HG02970 (cell line): ENCODE results near the gene ZNF727.
"Not testable (repeated sequence)": the region's sequence is repeated elsewhere in the genome, so short reads cannot be mapped to it uniquely, and the experiment has no call there.

Source experiments
- ATAC-seq: cut with Tn5 transposase; IDR thresholded peaks from one replicate; pipeline ENCODE4 v1.9.1; 2021; ENCODE audit warnings: mild to moderate bottlenecking, moderate library complexity, moderate number of reproducible peaks; ENCODE audit not compliant: unreplicated experiment, low FRiP score

The ZNF727 gene

GRCh38 chr7:64045301-64046040 lies at the start of gene ZNF727:
Gene ZNF727 (plus strand): TSS chr7:64045434. CDS start chr7:64045622, 188 bp downstream.
- no peak for ATAC-seq

DNA sequence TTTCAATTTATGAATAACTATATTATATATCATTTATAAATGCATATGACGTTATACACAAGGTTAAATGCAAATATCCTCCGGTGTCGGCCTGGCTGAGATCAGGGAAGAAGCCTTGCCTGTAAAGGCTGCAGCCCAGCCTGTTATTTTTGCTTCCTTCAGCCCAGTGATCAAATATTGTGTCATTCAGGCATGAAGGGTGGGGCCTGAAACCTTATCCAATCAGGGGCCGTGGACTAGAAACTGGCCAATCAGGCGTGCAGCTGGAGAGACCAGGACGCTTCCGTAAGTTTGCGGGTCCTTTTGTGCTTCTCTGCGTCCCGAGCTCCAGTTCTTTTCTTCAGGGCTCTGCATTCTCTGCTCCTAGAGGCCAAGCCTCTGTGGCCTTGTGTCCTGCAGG lies 46.7 kb upstream of the ZNF727 start, which contains the start of gene ZNF722:
Gene ZNF722 (plus strand): TSS at position 301 of the 400 bp plus-strand sequence. CDS start 113 bp downstream, outside the sequence.
- no peak for ATAC-seq

DNA sequence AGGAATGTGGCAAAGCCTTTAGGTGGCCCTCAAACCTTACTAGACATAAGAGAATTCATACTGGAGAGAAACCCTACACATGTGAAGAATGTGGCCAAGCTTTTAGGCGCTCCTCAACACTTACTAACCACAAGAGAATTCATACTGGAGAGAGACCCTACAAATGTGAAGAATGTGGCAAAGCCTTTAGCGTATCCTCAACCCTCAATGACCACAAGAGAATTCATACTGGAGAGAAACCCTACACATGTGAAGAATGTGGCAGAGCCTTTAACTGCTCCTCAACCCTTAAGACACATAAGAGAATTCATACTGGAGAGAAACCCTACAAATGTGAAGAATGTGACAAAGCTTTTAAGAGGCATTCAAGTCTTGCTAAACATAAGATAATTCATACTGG lies 29.7 kb upstream of the ZNF727 start:
- not testable (repeated sequence) for ATAC-seq

GRCh38 chr7:64035388-64035787 lies 9.8 kb upstream of the ZNF727 start:
- no peak for ATAC-seq

DNA sequence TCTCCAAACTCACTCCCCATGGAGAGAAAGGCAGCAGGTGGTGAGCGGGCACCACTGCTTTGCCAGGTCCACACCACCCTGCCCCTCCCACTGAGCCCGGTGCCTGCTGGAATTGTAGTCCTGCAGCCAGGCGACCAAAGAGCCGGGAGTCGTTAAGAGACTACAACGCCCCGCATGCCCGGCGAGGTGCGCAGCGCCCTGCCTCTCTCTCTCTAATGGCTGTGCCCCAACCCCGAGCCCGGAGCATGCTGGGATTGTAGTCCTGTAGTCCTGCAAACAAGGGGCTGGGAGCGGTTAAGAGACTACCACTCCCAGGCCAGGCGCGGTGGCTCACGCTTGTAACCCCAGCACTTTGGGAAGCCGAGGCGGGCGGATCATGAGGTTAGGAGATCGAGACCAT lies 8.1 kb upstream of the ZNF727 start:
- no peak for ATAC-seq

- ATAC-seq = no peak
These were observed 781 bp downstream of the ZNF727 start for GRCh38 chr7:64046041-64046389.

DNA sequence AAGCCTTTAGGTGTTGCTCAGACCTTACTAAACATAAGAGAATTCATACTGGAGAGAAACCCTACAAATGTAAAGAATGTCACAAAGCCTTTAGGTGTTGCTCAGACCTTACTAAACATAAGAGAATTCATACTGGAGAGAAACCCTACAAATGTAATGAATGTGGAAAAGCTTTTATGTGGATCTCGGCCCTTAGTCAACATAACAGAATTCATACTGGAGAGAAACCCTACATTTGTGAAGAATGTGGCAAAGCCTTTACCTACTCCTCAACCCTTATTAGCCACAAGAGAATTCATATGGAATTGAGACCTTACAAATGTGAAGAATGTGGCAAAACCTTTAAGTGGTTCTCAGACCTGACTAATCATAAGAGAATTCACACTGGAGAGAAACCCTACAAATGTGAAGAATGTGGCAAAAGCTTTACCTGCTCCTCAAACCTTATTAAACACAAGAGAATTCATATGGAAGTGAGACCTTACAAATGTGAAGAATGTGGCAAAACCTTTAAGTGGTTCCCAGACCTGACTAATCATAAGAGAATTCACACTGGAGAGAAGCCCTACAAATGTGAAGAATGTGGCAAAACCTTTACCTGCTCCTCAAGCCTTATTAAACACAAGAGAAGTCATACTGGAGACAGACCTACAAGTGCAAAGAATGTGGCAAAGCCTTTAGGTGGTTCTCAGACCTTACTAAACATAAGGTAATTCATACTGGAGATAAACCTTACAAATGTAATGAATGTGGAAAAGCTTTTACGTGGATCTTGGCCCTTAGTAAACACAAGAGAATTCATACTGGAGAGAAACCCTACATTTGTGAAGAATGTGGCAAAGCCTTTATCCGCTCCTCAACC lies 32.8 kb downstream of the ZNF727 start:
- ATAC-seq = not testable (repeated sequence)

GRCh38 chr7:64078699-64078994 lies 33.4 kb downstream of the ZNF727 start:
- no peak for ATAC-seq

DNA sequence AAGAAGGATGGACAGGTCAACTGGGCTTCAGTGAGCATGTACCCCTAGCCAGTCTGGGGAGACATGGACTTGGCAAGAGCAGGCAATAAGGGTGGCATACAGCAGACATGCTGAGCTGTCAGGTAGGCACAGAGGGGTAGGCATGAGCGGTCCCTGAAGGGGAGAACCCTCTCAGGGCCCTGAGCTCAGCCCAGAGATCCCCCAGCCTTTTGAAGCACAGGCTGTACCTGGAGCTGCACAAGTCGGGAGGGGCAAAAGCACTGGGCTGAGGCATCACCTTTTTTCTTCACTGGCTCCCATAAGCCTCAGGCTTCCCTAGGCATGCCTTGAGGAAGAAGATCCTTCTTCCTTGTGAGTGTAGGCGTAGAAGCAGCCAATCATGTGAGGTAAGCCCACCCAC lies 42.3 kb downstream of the ZNF727 start:
- ATAC-seq = no peak

DNA sequence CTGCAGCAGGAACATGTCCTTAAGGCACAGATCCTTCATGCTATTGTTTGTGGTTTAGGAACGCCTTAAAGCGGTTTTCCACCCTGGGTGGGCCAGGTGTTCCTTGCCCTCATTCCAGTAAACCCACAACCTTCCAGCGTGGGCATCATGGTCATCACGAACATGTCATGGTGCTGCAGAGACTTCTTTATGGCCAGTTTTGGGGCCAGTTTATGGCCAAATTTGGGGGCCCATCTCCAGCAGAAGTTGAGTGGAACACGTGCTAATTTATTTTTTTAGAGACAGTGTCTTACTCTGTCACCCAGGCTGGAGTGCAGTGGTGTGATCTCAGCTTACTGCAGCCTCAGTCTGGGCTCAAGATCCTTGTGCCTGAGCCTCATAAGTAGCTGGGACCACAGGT lies 43.6 kb downstream of the ZNF727 start:
- not testable (repeated sequence) for ATAC-seq
